Activated CD8-positive, alpha-beta memory T cell treated with anti-CD3 and anti-CD28 coated beads for 48 hours (primary cell): ENCODE measurements around the gene HOXA10.

Source experiments
- DNase-seq, 3 experiments: peaks; one replicate each; pipeline ENCODE4 v3.0.0-alpha.2; 2020; ENCODE audit warnings: low read depth in 2 of 3, low spot score in 2 of 3

The HOXA10 gene

DNA sequence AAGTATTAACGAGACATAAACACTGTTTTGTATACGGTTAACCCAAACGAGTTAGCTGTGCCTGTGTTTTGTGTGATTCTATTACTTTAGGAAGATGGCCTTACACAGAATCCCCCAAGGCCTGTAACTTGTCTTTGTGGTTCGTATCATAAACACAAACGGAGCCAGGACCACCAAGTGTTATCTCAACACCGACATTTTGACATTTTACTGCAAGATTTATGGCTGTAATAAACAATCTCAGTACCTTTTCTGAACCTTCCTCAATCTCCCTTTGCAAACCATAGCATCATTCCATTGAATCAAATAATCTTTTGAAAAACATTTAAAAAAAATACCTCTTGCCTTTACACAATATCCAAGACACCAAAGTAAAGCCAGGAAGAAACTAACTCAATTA is 41.1 kb downstream of the HOXA10 start:
- no peak for DNase-seq

DNA sequence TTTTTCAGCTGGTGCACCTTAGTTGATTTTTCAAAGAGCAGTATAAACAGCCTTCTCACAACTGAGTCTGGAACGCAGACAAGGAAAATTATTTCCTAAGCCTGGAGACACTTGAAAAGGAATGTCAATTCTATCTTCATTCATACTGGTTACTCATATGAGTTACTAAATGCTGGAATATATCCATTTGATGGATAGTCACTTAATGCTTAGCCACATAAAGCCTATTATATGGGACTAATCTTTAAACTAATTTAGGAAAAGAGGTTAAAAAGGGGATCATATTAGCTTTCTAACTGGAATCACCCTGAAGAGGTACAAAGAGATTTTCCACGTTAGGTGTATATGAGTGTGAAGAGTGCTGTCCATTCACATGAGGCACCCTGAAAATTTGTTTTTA is 41.9 kb downstream of the HOXA10 start:
- no peak for DNase-seq

GRCh38 chr7:27131390-27131819 is 42.7 kb downstream of the HOXA10 start:
- DNase-seq: no peak

DNA sequence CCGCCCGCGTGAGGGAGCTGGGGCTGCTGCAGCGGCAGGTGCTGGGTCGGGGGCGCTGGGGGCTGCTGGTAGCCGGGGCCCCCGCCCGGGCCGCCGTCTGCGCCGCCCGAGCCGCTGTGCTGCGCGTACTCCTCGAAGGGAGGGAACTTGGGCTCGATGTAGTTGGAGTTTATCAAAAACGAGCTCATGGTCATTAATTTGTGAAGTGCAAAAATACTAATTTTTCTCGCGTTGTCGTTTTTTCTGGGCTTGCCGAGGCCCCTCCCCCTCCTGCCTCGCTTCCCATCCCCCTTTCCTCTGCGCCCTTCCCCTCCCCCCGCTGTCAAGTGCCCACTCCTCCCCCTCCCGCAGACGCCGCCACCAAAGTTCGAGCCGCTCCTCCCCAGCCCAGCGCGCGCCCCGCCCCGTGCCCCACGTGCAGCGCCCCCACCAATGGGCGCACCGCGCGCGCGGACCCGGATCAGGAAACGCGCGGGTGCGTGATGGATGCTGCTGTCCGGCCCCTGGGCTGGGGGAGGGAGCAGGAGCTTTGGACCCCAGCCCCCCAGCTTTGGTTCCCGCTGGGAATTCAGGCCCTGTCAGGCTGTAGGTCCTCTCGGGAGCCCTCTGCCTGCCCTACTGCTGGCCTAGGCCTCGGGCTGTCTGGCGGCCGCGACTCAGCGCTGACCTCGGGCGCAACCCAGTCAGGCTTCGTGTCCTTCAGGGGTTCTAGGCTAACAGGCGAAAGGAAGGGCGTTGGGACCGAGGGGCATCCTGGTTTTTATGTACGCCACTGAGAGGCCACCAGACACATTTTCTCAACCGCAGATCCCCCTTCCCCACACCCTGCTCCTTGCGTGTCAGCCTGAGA is 43.4 kb downstream of the HOXA10 start, which contains the start of gene HOXA4:
Gene HOXA4, minus strand, starts transcription at position 218 of the 850 bp plus-strand sequence. Its CDS starts 24 bp downstream, at position 194.
- DNase-seq: peak in 1 of 3 experiments; percentile 36

- no peak for DNase-seq
These were observed 44.2 kb downstream of the HOXA10 start for GRCh38 chr7:27129729-27130539.

DNA sequence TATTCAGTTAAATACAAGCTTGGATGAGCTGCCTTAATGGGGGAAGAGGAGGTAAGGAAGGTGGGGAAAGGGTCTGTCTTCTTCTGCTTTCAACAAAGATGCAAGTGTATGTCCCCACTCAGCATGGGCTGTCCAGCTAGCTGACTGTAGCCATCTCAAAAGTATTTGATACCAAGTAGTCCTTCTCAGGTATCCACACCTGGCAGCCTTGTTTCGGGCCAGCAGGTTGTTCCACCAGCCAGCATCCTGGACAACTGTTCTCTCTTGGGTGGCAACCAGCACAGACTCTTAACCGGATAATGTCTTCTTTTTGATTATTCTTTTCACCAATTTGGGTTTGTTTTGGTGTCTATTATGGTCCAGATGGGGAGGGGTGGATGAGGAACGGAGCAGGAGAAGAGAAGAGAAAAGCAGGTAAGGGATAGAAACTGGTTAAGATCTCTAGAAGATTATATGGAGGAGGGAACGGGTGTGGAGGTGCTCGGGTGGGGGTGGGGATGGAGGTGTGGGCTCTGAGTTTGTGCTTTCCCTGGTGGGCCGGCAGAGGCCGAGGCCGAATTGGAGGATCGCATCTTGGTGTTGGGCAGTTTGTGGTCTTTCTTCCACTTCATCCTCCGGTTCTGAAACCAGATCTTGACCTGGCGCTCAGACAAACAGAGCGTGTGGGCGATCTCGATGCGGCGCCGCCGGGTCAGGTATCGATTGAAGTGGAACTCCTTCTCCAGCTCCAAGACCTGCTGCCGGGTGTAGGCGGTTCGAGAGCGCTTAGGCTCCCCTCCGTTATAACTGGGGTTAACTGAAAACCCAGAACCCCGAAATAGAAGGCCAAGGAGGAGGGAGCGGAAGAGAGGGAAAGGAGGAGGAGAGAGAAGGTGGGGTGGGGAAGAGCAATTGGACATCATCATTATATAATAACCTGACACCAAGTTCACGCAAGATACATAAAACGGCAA is 45.1 kb downstream of the HOXA10 start:
- DNase-seq: no peak

- DNase-seq: no peak
These were observed 46.1 kb downstream of the HOXA10 start for GRCh38 chr7:27128034-27128433.

- DNase-seq: no peak
These were observed 47.4 kb downstream of the HOXA10 start for GRCh38 chr7:27126596-27127327.

GRCh38 chr7:27125986-27126394 is 48.1 kb downstream of the HOXA10 start:
- no peak for DNase-seq

DNA sequence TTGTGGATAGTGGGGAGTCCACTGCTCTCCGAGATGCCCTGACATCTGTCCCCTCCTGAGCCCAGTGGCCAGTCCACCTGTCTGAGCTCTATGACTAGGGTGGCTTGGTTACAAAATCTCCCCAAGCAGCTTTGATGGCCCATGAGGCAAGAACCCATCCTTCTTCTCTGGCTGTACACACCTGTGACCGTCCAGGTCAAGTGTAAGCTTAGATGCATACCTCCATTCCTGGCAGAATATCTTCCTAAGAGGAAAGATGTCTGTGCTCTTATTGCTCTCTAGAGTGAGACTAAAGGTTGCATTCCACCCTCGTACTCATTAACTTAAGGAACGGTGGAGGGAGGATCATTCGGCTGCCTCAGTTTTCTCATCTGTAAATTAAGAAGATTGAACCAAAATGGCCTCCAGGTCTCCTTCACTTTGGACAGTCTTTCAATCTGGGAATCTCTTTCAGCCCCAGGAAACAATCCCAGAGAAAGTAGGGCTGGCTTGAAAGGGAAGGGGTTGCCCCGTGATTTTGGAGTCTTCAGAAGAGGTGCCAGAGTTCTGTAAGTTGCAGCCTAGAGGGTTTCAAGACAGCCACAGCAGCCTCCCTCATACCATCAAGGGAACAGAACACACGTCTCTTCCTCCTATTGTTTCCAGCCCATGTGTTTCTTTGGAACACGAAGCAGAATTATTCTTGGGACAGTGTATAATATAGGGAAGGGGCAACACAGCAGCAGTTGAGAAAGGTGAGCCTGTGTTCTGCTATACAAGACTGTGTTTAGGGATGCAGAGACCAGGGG is 49.0 kb downstream of the HOXA10 start:
- DNase-seq: no peak

DNA sequence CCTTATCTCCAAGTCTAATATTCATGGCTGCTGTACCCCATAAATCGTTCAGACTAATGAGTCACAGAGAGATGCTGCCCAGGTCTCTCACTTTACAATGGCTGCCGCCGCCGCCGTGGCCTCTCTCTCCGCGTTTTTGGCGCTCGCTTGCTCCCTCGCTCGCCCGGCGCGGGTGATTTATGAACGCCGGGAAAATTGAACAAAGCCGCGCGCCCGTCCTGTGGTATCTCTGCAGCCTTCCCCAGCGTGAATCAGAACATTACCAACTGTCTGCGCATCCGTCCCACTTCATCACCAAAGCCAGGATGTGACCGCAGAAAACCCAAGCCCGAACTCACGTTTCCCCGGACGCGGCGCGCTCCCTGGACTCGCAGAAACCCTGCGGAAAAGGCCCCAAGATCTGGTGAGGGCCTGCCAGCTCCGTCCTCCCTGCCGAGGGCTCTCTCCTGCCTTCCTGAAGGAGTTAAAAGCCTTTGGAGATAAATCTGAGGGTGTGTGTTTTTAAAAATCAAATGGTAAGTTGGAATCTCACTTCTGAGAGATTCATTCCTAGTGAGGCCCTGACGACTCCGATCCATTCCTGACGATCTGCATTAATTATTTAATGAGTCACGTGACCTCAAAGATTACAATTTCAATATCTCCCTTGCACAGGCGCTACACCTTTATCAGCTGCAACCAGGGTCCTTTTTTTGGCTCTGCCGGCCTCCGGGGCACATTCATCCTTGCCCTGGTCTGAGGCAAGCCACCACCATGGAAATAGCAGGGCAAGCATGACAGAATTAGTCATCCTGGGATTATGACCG is 49.8 kb downstream of the HOXA10 start:
- DNase-seq: no peak

GRCh38 chr7:27123477-27124053 is 50.6 kb downstream of the HOXA10 start:
- DNase-seq: no peak

DNA sequence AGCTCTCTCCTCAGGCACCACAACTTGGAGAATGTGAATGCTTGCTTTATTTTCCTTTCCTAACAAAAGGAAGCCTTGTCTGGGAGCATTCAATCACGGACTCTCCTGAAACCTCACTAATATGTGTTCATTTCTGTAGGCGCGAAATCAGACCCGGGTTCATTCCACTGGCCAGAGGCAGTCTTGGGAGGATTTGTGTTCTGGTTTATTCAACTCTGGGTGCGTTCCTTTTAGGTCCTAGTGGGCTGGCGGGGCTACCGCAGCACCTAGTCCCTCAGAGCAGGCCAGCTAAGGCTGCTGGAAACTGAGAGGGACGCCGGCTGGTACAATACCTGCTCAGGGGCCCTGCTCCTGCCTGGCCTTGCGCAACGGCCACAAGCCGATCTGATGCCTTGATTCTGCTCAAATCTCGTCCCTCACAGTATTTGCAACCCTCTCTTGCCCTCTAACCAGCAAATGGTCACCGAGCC is 51.1 kb downstream of the HOXA10 start:
- DNase-seq: no peak

DNA sequence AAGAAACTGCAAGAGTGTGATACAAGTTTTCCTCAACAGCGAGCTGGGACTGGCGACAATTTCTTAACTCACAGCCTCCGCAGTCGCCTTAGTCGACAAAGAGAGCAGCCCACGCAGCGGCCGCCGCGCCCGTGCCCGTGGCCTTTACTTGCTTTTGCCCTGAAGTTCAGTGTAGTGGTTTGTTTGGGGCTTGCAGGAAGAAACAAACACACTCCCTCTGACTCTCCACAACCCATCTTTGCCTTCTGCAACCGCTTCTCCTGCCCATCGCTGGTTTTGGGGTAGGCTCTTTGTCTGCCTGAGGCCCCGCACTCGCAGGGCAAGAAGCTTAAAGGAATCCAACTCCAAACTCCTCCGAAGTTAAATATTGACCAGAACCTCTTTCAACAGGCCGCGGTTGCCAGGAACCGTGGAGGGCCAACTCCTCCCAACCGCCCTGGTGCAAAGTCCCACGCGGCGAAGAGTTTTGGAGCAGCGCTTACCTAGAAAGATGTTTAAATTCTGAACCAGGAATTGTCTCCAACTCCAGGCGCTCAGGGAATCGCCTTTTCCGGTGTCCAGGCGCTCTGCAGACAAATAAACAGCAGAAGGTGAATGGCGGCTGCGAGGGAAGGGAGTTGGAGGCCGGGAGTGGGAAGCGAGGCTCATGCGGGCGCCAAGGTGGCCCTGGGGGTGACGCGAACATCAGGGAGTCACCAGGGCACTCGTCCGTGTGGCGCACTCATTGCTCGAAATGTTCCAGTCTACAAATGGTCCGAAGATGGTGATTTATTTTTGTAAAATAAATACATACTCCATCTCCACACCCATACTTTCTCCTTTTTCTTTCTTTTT is 51.8 kb downstream of the HOXA10 start:
- no peak for DNase-seq

- DNase-seq: no peak
These were observed 52.4 kb downstream of the HOXA10 start for GRCh38 chr7:27121684-27122076.
